Prostate gland (tissue), 2 donors: ENCODE results near the gene WBP11.

Experiments
- POLR2AphosphoS5 ChIP-seq: sonication (generic); formaldehyde crosslinking; IDR thresholded peaks from one replicate; pipeline ENCODE4 v1.6.1; 2017; ENCODE audit warnings: antibody characterized with exemption
- TF ChIP-seq, protein P1 (sequence below), 4 experiments: fragments of 200-600 bp in 2 of 4; fragments of 450-650 bp in 2 of 4; sonication (generic) in 2 of 4; IDR thresholded peaks; 1 replicate in 3 of 4; 2 replicates in 1 of 4; pipeline ENCODE4 v1.5.1; 2016 to 2019; ENCODE audit warnings: antibody characterized with exemption in 4 of 4, mild to moderate bottlenecking in 2 of 4, moderate library complexity in 2 of 4

DNA sequence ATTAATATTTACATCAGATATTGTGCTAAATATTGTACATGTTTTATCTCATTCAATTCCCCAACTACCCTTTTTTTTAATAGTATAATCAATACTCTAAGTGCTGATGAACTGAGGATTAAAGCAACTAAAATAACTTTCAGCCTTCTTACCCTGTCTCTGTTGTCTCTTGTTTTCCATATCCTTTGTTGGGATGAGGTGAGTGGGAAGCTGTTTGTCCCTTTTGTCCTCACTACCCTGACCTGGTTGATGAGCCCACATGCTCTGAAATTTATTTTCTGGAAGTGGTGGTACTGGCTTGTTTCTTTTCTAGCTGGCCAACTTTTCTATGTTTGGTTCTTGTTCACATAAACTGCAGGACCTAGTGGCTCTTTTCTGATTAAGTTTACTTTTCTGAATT lies 49.6 kb upstream of the WBP11 start:
- TF ChIP-seq, protein P1, sequence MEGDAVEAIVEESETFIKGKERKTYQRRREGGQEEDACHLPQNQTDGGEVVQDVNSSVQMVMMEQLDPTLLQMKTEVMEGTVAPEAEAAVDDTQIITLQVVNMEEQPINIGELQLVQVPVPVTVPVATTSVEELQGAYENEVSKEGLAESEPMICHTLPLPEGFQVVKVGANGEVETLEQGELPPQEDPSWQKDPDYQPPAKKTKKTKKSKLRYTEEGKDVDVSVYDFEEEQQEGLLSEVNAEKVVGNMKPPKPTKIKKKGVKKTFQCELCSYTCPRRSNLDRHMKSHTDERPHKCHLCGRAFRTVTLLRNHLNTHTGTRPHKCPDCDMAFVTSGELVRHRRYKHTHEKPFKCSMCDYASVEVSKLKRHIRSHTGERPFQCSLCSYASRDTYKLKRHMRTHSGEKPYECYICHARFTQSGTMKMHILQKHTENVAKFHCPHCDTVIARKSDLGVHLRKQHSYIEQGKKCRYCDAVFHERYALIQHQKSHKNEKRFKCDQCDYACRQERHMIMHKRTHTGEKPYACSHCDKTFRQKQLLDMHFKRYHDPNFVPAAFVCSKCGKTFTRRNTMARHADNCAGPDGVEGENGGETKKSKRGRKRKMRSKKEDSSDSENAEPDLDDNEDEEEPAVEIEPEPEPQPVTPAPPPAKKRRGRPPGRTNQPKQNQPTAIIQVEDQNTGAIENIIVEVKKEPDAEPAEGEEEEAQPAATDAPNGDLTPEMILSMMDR (IDR thresholded peaks at IDR 0.05), result no peak
- TF ChIP-seq POLR2AphosphoS5, result no peak
